ENCODE measurements around the gene THSD7B.

THSD7B gene

GRCh38 chr2:137379186-137379585 is 613.8 kb downstream of the THSD7B start:
- no peaks in the 10 kb centered on the region for H3K4me1 ChIP-seq (ENCODE audit: control insufficient read depth in 2 of 2, insufficient read depth in 1 of 2, low read depth in 1 of 2, low read length in 2 of 2)
- no peak overlapping the region for H3K27ac ChIP-seq (replicated peaks; ENCODE audit: low read length)
- peaks cover 0 to 12% of the 10 kb centered on the region in 2 donors for H3K9me3 ChIP-seq (replicated peaks in 1 of 2; ENCODE audit: control insufficient read depth in 2 of 2, insufficient read depth in 1 of 2, low read depth in 1 of 2, low read length in 2 of 2)
- no peak overlapping the region for H2BK120ac ChIP-seq (ENCODE audit: low read depth, low read length)
- H3K4me2 ChIP-seq (ENCODE audit: insufficient read depth, low read length, poor library complexity, severe bottlenecking) = no peak overlapping the region
- H3K79me1 ChIP-seq (ENCODE audit: low read depth, low read length) = no peaks in the 10 kb centered on the region
- no peak overlapping the region for H2BK15ac ChIP-seq (ENCODE audit: low read length)
- no peak overlapping the region for H3K9ac ChIP-seq (ENCODE audit: low read depth, low read length, poor library complexity)
- H4K91ac ChIP-seq (ENCODE audit: low read depth, low read length, poor library complexity) = no peak overlapping the region
- no peak overlapping the region for H3K23ac ChIP-seq (ENCODE audit: low read depth, low read length, poor library complexity)
- no peaks in the 10 kb centered on the region for H3K27me3 ChIP-seq (ENCODE audit: control insufficient read depth in 3 of 3, insufficient read depth in 3 of 3, low read depth in 1 of 3, low read length in 3 of 3)
- no CpG with 5 or more reads among the region's 3 CpGs for WGBS, 2 donors (ENCODE audit: extremely low coverage in 2 of 2, insufficient read length in 2 of 2, insufficient replicate concordance in 1 of 2)
- H2AK5ac ChIP-seq (ENCODE audit: low read depth, low read length) = no peak overlapping the region
- H4K8ac ChIP-seq (ENCODE audit: low read depth, low read length) = no peak overlapping the region
- no peaks in the 10 kb centered on the region for H3K36me3 ChIP-seq (replicated peaks in 1 of 2; ENCODE audit: control insufficient read depth in 2 of 2, insufficient read depth in 2 of 2, low read length in 2 of 2)
- H3K14ac ChIP-seq (ENCODE audit: low read length) = no peak overlapping the region
- no peak overlapping the region for H3K4me3 ChIP-seq (ENCODE audit: low read length in 2 of 2)
- no peak for DNase-seq (ENCODE audit: low spot score)
- H2BK5ac ChIP-seq (ENCODE audit: low read length) = no peak overlapping the region
- H2BK12ac ChIP-seq (ENCODE audit: low read length) = no peak overlapping the region
- H2AFZ ChIP-seq (ENCODE audit: low read length) = no peak overlapping the region
- no peak overlapping the region for H3K4ac ChIP-seq (ENCODE audit: low read length)
- H3K18ac ChIP-seq (ENCODE audit: low read length) = no peak overlapping the region

GRCh38 chr2:137380610-137381009 is 615.3 kb downstream of the THSD7B start:
- Histone ChIP-seq H3K79me1 (ENCODE audit: low read depth, low read length) (no peaks in the 10 kb centered on the region), H2BK5ac (ENCODE audit: low read length) (no peak overlapping the region), H2BK12ac (ENCODE audit: low read length) (no peak overlapping the region), H3K4me1 (ENCODE audit: control insufficient read depth in 2 of 2, insufficient read depth in 1 of 2, low read depth in 1 of 2, low read length in 2 of 2) (no peaks in the 10 kb centered on the region), H3K23ac (ENCODE audit: low read depth, low read length, poor library complexity) (no peak overlapping the region), H2BK120ac (ENCODE audit: low read depth, low read length) (no peak overlapping the region), H3K9ac (ENCODE audit: low read depth, low read length, poor library complexity) (no peak overlapping the region), H3K4me3 (ENCODE audit: low read length in 2 of 2) (no peak overlapping the region), H3K4ac (ENCODE audit: low read length) (no peak overlapping the region), H3K36me3 (replicated peaks in 1 of 2; ENCODE audit: control insufficient read depth in 2 of 2, insufficient read depth in 2 of 2, low read length in 2 of 2) (no peaks in the 10 kb centered on the region), H4K91ac (ENCODE audit: low read depth, low read length, poor library complexity) (no peak overlapping the region), H3K18ac (ENCODE audit: low read length) (no peak overlapping the region), H2AFZ (ENCODE audit: low read length) (no peak overlapping the region), H3K14ac (ENCODE audit: low read length) (no peak overlapping the region), H3K9me3 (replicated peaks in 1 of 2; ENCODE audit: control insufficient read depth in 2 of 2, insufficient read depth in 1 of 2, low read depth in 1 of 2, low read length in 2 of 2) (peaks cover 0 to 12% of the 10 kb centered on the region in 2 donors), H2BK15ac (ENCODE audit: low read length) (no peak overlapping the region), H3K4me2 (ENCODE audit: insufficient read depth, low read length, poor library complexity, severe bottlenecking) (no peak overlapping the region), H3K27ac (replicated peaks; ENCODE audit: low read length) (no peak overlapping the region), H3K27me3 (ENCODE audit: control insufficient read depth in 3 of 3, insufficient read depth in 3 of 3, low read depth in 1 of 3, low read length in 3 of 3) (no peaks in the 10 kb centered on the region), H2AK5ac (ENCODE audit: low read depth, low read length) (no peak overlapping the region), H4K8ac (ENCODE audit: low read depth, low read length) (no peak overlapping the region)
- WGBS, 2 donors (ENCODE audit: extremely low coverage in 2 of 2, insufficient read length in 2 of 2, insufficient replicate concordance in 1 of 2) = no CpG with 5 or more reads among the region's 4 CpGs
- no peak for DNase-seq (ENCODE audit: low spot score)

- no peak overlapping the region for H3K27ac ChIP-seq (replicated peaks; ENCODE audit: low read length)
- peak overlapping the region in 1 of 2 donors; percentile 34 for H3K4me3 ChIP-seq (ENCODE audit: low read length in 2 of 2)
- no peak overlapping the region for H4K91ac ChIP-seq (ENCODE audit: low read depth, low read length, poor library complexity)
- H2BK12ac ChIP-seq (ENCODE audit: low read length) = no peak overlapping the region
- peaks cover 0 to 12% of the 10 kb centered on the region in 2 donors for H3K9me3 ChIP-seq (replicated peaks in 1 of 2; ENCODE audit: control insufficient read depth in 2 of 2, insufficient read depth in 1 of 2, low read depth in 1 of 2, low read length in 2 of 2)
- H3K4me2 ChIP-seq (ENCODE audit: insufficient read depth, low read length, poor library complexity, severe bottlenecking) = no peak overlapping the region
- H2AFZ ChIP-seq (ENCODE audit: low read length) = no peak overlapping the region
- no peak overlapping the region for H3K14ac ChIP-seq (ENCODE audit: low read length)
- no peak overlapping the region for H2BK5ac ChIP-seq (ENCODE audit: low read length)
- no peak overlapping the region for H2BK120ac ChIP-seq (ENCODE audit: low read depth, low read length)
- no peaks in the 10 kb centered on the region for H3K36me3 ChIP-seq (replicated peaks in 1 of 2; ENCODE audit: control insufficient read depth in 2 of 2, insufficient read depth in 2 of 2, low read length in 2 of 2)
- no peak overlapping the region for H3K18ac ChIP-seq (ENCODE audit: low read length)
- WGBS, 2 donors (ENCODE audit: extremely low coverage in 2 of 2, insufficient read length in 2 of 2, insufficient replicate concordance in 1 of 2) = no CpG with 5 or more reads among the region's 8 CpGs
- H3K23ac ChIP-seq (ENCODE audit: low read depth, low read length, poor library complexity) = no peak overlapping the region
- DNase-seq (ENCODE audit: low spot score) = no peak
- H3K79me1 ChIP-seq (ENCODE audit: low read depth, low read length) = no peaks in the 10 kb centered on the region
- no peak overlapping the region for H2BK15ac ChIP-seq (ENCODE audit: low read length)
- no peaks in the 10 kb centered on the region for H3K27me3 ChIP-seq (ENCODE audit: control insufficient read depth in 3 of 3, insufficient read depth in 3 of 3, low read depth in 1 of 3, low read length in 3 of 3)
- no peaks in the 10 kb centered on the region for H3K4me1 ChIP-seq (ENCODE audit: control insufficient read depth in 2 of 2, insufficient read depth in 1 of 2, low read depth in 1 of 2, low read length in 2 of 2)
- no peak overlapping the region for H3K9ac ChIP-seq (ENCODE audit: low read depth, low read length, poor library complexity)
- H4K8ac ChIP-seq (ENCODE audit: low read depth, low read length) = no peak overlapping the region
- no peak overlapping the region for H3K4ac ChIP-seq (ENCODE audit: low read length)
- H2AK5ac ChIP-seq (ENCODE audit: low read depth, low read length) = no peak overlapping the region
Observed at GRCh38 chr2:137381731-137382130, 616.4 kb downstream of the THSD7B start.

GRCh38 chr2:137383391-137383790 is 618.0 kb downstream of the THSD7B start:
- H2BK120ac ChIP-seq (ENCODE audit: low read depth, low read length) = no peak overlapping the region
- no peak overlapping the region for H2BK12ac ChIP-seq (ENCODE audit: low read length)
- H3K4me1 ChIP-seq (ENCODE audit: control insufficient read depth in 2 of 2, insufficient read depth in 1 of 2, low read depth in 1 of 2, low read length in 2 of 2) = no peaks in the 10 kb centered on the region
- H2AFZ ChIP-seq (ENCODE audit: low read length) = no peak overlapping the region
- DNase-seq (ENCODE audit: low spot score) = peak; percentile 4
- no peaks in the 10 kb centered on the region for H3K79me1 ChIP-seq (ENCODE audit: low read depth, low read length)
- no peak overlapping the region for H4K91ac ChIP-seq (ENCODE audit: low read depth, low read length, poor library complexity)
- no peak overlapping the region for H2BK5ac ChIP-seq (ENCODE audit: low read length)
- no peaks in the 10 kb centered on the region for H3K27me3 ChIP-seq (ENCODE audit: control insufficient read depth in 3 of 3, insufficient read depth in 3 of 3, low read depth in 1 of 3, low read length in 3 of 3)
- H3K27ac ChIP-seq (replicated peaks; ENCODE audit: low read length) = no peak overlapping the region
- H3K9me3 ChIP-seq (replicated peaks in 1 of 2; ENCODE audit: control insufficient read depth in 2 of 2, insufficient read depth in 1 of 2, low read depth in 1 of 2, low read length in 2 of 2) = peaks cover 0 to 12% of the 10 kb centered on the region in 2 donors
- no peak overlapping the region for H2BK15ac ChIP-seq (ENCODE audit: low read length)
- H3K36me3 ChIP-seq (replicated peaks in 1 of 2; ENCODE audit: control insufficient read depth in 2 of 2, insufficient read depth in 2 of 2, low read length in 2 of 2) = no peaks in the 10 kb centered on the region
- no peak overlapping the region for H4K8ac ChIP-seq (ENCODE audit: low read depth, low read length)
- no peak overlapping the region for H3K4me3 ChIP-seq (ENCODE audit: low read length in 2 of 2)
- no peak overlapping the region for H3K4ac ChIP-seq (ENCODE audit: low read length)
- no peak overlapping the region for H2AK5ac ChIP-seq (ENCODE audit: low read depth, low read length)
- H3K4me2 ChIP-seq (ENCODE audit: insufficient read depth, low read length, poor library complexity, severe bottlenecking) = no peak overlapping the region
- H3K9ac ChIP-seq (ENCODE audit: low read depth, low read length, poor library complexity) = no peak overlapping the region
- no peak overlapping the region for H3K18ac ChIP-seq (ENCODE audit: low read length)
- H3K23ac ChIP-seq (ENCODE audit: low read depth, low read length, poor library complexity) = no peak overlapping the region
- no CpG with 5 or more reads among the region's 7 CpGs for WGBS, 2 donors (ENCODE audit: extremely low coverage in 2 of 2, insufficient read length in 2 of 2, insufficient replicate concordance in 1 of 2)
- no peak overlapping the region for H3K14ac ChIP-seq (ENCODE audit: low read length)
